Activated T-cell treated with anti-CD3 and anti-CD28 coated beads for 24 hours (primary cell): ENCODE results near the gene MRTFB.

Source experiments
- DNase-seq: peaks from one replicate; pipeline ENCODE4 v3.0.0-alpha.2; 2020; ENCODE audit warnings: low read depth

The MRTFB gene

DNA sequence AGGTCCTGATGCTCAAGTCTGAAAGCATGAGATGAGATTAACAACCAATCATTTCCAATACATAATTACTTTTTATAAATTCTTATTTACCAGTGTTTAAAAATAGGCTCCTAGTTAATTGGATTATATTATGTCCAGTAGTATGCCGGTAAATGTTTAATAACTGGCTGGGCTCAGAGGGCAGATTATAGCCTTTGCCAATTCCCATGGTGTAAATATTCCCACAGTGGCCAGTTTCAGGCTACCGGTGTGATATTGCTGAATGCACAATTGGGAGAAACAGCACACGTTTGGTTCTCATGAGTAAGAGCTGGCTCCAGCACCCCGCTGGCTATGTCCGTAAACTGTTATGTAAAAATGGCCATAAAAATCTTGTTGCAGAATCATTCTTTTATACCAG, 167.6 kb downstream of the MRTFB start:
- DNase-seq, result no peak

GRCh38 chr16:14239791-14240190, 168.7 kb downstream of the MRTFB start:
- no peak for DNase-seq

DNA sequence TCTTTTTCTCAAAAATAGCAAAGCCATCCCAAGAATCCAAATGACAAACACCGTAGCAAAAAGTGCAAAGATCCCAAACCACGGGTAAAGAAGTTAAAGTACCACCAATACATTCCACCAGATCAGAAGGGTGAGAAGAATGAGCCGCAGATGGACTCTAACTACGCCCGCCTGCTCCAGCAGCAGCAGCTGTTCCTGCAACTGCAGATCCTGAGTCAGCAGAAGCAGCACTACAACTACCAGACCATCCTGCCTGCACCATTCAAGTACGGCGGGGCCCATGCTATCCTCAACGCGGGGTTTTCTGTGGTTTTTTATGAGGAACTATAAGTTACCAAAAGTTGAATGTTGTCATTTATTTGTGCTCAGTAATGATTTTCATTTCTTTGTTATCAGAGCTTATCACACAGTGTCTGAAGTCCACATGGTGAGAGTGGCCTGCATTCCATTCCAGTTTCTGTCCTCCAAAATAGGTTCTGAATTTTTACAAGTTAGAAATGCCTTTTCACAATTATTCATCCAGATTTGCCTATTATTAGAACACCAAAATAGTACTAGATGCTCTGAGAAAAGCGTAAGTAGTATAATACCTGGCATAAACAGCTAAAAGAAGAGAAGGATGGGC, 169.2 kb downstream of the MRTFB start:
- no peak for DNase-seq

- no peak for DNase-seq
These were observed 169.8 kb downstream of the MRTFB start for GRCh38 chr16:14240964-14241363.

- no peak for DNase-seq
These were observed 170.5 kb downstream of the MRTFB start for GRCh38 chr16:14241631-14242030.

GRCh38 chr16:14242769-14243168, 171.7 kb downstream of the MRTFB start:
- no peak for DNase-seq

DNA sequence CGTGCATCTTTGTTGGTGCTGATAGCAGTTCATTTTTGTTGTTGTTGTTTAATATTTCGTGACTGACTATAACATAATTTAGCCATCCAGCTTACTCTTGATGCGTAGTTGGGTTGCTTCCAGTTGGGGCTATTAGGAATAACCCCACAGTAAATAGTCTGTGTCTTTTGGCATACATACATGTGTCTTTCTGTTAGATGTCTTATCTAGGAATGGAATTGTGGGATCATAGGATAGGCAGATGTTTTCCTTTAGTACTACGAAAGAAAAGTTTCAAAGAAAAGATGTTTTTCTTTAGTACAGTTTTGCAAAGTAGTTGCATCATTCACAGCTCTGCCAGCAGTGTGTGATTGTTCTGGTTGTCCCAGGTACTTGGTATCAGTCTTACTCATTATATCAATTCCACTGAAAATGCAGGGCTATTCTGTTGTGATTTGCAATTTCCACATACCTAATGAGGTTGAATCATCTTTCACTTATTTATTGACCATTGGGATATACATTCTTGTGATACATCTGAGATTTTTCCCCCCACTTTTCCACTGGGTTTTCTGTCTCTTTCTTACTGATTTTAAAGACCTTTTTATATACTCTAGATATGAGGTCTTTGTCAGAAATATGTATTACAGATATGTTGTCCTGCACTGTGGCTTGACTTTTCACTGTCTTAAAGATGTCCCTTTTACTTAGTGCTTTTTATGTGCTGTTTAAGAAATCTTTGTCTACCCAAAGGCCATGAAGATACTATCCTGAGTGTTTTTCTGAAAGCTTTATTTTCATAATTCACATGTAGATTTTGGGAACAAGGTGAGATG, 173.3 kb downstream of the MRTFB start:
- no peak for DNase-seq

DNA sequence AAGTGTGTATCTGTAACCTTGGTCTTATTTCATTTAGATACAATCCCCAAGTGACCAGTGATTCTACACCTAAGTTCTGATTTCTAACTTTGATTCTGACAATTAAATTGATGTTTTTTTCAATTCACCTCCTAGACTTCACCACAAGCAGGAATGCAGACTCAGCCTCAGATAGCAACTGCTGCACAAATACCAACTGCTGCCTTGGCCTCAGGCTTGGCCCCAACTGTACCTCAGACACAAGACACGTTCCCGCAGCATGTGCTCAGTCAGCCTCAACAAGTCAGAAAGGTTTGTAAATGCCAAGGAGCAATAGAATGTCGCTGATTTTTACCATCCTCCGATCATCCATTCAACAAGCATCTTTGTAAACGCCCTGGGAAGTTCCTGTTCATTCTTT, 177.7 kb downstream of the MRTFB start:
- no peak for DNase-seq

- DNase-seq, result peak; percentile 39
These were observed 178.3 kb downstream of the MRTFB start for GRCh38 chr16:14249291-14250032.

DNA sequence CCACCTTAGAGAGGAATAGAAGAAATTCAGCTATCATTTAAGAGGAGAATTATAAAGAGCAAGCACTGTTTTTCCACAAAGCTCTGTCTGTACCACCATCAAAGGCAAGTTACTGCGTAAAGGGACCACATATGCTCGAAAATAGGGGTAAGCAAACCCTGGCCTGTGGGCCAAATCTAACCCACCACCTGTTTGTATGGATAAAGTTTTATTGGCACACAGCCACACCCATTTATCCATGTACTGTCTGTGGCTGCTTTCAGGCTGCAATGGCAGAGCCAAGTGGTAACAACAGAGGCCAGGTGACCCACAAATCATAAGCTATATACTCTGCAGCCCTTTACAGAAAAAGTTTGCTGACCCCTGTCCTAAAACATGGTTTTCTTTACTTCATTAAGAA, 180.3 kb downstream of the MRTFB start:
- DNase-seq, result no peak

DNA sequence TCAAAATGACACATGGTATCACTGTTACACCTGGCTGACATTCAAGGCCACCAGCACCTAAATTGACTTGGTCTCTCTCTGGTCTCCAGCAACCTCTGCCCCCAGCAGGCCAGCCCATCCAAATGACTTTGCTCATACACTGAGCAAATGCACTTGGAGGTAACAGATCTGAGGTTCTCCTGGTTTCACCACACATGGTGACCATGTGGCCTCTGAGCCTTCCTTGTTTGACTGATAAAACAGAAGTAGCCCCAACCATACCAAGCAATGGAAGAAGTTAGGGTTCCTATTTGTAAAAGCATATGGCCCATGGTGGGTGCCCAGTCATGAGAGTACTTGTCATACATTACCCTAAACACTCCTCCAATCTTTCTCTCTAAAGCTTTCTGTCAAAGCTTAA, 181.7 kb downstream of the MRTFB start:
- no peak for DNase-seq

DNA sequence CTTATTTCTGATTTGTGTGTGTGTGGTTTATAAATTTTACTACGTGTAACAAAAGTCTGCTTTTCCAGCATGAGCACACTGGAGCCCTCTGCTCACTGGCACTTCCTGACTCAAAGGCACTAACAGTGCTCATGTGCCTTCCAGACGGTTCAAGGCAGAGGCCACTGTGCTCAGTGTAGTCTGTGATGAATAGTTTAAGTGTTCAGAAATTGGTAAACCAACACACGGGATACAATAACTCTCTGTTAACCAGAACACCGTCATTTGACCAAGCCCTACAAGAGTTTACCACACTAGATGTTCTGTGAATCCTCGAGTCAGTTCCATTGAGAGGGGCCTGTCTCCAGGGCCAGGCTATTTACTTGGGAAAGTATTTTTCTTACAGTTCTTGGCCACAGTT, 191.9 kb downstream of the MRTFB start:
- no peak for DNase-seq

DNA sequence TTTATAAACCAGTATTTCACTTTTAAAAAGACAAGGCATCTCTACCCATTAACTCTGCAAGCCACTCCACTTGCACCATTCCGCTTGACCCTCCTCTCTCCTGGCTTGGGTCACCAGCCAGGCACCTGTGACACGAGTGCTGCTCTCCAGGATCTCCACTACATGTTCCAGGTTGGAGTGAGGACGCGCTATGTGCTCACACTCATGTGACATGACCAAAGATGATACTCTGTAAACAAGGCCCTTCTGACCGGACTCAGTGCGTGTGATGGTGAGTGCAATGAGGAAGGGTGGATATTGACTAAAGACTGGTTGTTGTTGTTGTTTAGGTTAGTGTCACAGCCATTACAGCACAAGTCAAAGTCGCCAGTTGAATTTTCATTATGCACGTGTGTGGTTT, 192.7 kb downstream of the MRTFB start:
- DNase-seq, result no peak

- DNase-seq, result no peak
These were observed 193.3 kb downstream of the MRTFB start for GRCh38 chr16:14264327-14264943.

DNA sequence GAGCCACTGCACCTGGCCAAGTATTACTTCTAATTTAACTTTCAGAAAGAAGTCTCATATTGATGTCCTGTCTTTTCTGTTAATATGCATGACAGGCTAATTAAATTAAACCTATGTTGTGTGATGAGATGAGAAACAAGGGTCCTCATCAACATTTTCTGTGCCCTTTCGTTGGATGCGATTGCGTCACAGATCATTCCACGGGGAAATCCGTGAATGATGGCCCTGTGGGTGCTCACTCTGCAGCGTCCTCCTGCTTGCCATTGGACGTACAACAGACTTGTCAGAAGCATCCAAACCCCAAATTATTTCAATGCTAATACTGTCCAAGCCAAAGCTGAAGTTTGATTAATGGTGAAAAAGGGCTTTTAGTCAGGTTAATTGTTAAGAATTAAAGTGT, 197.0 kb downstream of the MRTFB start:
- DNase-seq, result no peak

- DNase-seq, result no peak
These were observed 204.8 kb downstream of the MRTFB start for GRCh38 chr16:14275934-14276333.

- DNase-seq, result no peak
These were observed 207.6 kb downstream of the MRTFB start for GRCh38 chr16:14278749-14279148.

GRCh38 chr16:14280541-14280940, 209.4 kb downstream of the MRTFB start:
- no peak for DNase-seq

DNA sequence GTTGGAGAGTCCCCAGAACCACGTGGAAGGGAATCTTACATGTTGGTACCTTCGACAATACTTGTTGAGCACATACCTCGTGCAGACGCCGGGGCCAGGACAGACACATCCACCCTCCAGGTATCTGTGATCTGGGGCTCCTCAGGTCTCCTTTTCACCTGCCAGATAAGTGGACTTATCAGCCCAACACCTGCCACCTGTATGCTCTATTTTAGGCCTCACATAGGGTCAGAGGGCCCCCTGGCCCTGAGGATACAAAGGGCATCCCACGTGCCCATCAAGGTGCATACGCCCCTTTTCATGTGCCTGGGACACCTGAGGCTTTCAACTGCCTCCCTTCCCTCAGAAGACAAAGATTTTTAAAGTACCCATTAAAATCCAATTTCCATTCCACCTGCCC, 212.7 kb downstream of the MRTFB start:
- DNase-seq, result no peak

GRCh38 chr16:14284371-14284770, 213.3 kb downstream of the MRTFB start:
- DNase-seq, result no peak

DNA sequence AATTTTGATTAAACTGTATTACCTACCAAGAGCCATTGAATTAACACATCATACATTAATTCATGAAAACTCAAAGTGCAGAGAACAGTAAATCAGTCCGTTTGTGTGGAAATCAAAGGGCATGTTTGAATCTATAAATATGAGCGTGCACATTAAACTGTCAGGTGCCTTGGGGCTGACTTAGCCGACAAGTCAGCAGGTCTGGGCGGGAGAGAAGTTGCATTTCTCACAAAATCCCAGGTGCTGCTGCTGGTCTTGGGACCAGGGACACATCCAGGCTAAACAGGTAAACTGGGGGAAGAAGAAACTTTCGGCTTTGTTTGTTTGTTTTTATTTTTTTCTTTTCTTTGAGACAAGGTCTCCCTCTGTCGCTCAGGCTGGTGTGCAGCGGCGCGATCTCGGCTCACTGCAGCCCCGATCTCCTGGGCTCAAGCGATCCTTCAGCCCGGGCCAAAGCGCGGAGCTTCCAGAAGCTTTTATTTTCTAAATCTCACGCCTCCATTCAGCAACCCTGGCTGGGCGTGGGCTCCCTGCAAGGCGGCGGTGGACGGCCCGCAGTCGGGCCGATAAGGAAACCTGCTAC, 213.9 kb downstream of the MRTFB start:
- DNase-seq, result no peak
